HCT116 (cell line): ENCODE measurements around the gene DCAF5. TPM values are rescaled to one million over a fixed set of nuclear protein-coding genes. Genes with fewer than 3 reads are reported as not detected.

Experiments used
- ATAC-seq: fragments of 200-7000 bp; cut with Tn5 transposase; 2 replicates; pipeline ENCODE4 v1.9.1; 2020; ENCODE audit warnings: mild to moderate bottlenecking, moderate library complexity
- BruUV-seq: library from RNA; stranded (reverse); fragments of 400-500 nt; replicated peaks from 2 replicates; lab custom pipeline; 2021; lab: Mats Ljungman, UMichigan
- CTCF ChIA-PET: fragments of 300-600 bp; sonication (Branson Sonifier 250); formaldehyde crosslinking; loops from one replicate; lab custom pipeline; 2021; ENCODE audit warnings: antibody characterized with exemption; lab: Charles Lee
- POLR2A ChIA-PET: fragments of 300-600, 350-600 bp; sonication (Branson Sonifier 250); formaldehyde crosslinking; loops from one replicate; lab custom pipeline; 2021; ENCODE audit warnings: antibody characterized with exemption; lab: Charles Lee
- RAD21 ChIA-PET, 2 experiments: fragments of 300-600 bp; sonication (Branson Sonifier 250); formaldehyde crosslinking; loops; one replicate each; lab custom pipeline; 2023; ENCODE audit warnings: low total read pairs in 2 of 2; ENCODE audit not compliant: uncharacterized antibody in 2 of 2, unreplicated experiment in 2 of 2, low non-redundant PET in 1 of 2; lab: Charles Lee
- DNase-seq: peaks from one replicate; pipeline ENCODE4 v3.0.0-alpha.2; 2010; ENCODE audit warnings: low read depth, low spot score
- H2AFZ ChIP-seq: fragments of 200-600 bp; shearing (Covaris generic), sonication (generic); 2 replicates; pipeline ENCODE4 v1.6.1; 2017; ENCODE audit warnings: low read depth, mixed run types, mixed read lengths, antibody characterized with exemption, low read length; ENCODE audit not compliant: poor library complexity, severe bottlenecking
- H3K27ac ChIP-seq: 2 replicates; pipeline ENCODE4 v1.5.1; 2012; ENCODE audit warnings: low read depth, low read length
- H3K27me3 ChIP-seq: fragments of 200-600 bp; sonication (generic); 2 replicates; pipeline ENCODE4 v1.6.1; 2016; ENCODE audit warnings: mixed run types, low read length, mixed read lengths; ENCODE audit not compliant: insufficient read depth
- H3K36me3 ChIP-seq, 2 experiments: fragments of 200-500 bp in 1 of 2; fragments of 200-600 bp in 1 of 2; sonication (Bioruptor generic) in 1 of 2; sonication (generic) in 1 of 2; 2 replicates each; pipeline versions ENCODE4 v1.5.1 to v1.6.1; 2014 to 2016; ENCODE audit warnings: low read length in 2 of 2, inconsistent platforms in 1 of 2, mixed read lengths in 1 of 2, mixed run types in 1 of 2; ENCODE audit not compliant: insufficient read depth in 2 of 2, control insufficient read depth in 1 of 2
- H3K4me1 ChIP-seq, 2 experiments: fragments of 200-600 bp in 1 of 2; sonication (generic) in 1 of 2; 2 replicates each; pipeline versions ENCODE4 v1.5.1 to v1.6.1; 2012 to 2017; ENCODE audit warnings: low read length in 2 of 2, inconsistent platforms in 1 of 2, mild to moderate bottlenecking in 1 of 2, mixed read lengths in 1 of 2, mixed run types in 1 of 2, moderate library complexity in 1 of 2; ENCODE audit not compliant: insufficient read depth in 2 of 2, control insufficient read depth in 1 of 2
- H3K4me2 ChIP-seq: fragments of 200-600 bp; sonication (generic); 2 replicates; pipeline ENCODE4 v1.6.1; 2017; ENCODE audit warnings: mixed run types, low read length, mixed read lengths
- H3K4me3 ChIP-seq, 2 experiments: fragments of 200-600 bp in 1 of 2; sonication (generic) in 1 of 2; replicated peaks in 1 of 2; 2 replicates each; pipeline ENCODE4 v1.5.1; 2011 to 2016; ENCODE audit warnings: low read length in 2 of 2, control low read depth in 1 of 2, low read depth in 1 of 2, mild to moderate bottlenecking in 1 of 2, mixed read lengths in 1 of 2, mixed run types in 1 of 2
- H3K79me2 ChIP-seq: fragments of 200-600 bp; sonication (generic); 2 replicates; pipeline ENCODE4 v1.6.1; 2017; ENCODE audit warnings: mild to moderate bottlenecking, mixed run types, low read length, moderate library complexity, mixed read lengths; ENCODE audit not compliant: insufficient read depth
- H3K9ac ChIP-seq: fragments of 200-600 bp; sonication (generic); 2 replicates; pipeline ENCODE4 v1.6.1; 2016; ENCODE audit warnings: low read length, mixed read lengths
- H3K9me2 ChIP-seq: fragments of 200-600 bp; sonication (generic), shearing (Covaris generic); 2 replicates; pipeline ENCODE4 v1.6.1; 2017; ENCODE audit warnings: mixed run types, mild to moderate bottlenecking, moderate library complexity; ENCODE audit not compliant: insufficient read depth
- H3K9me3 ChIP-seq, 2 experiments: fragments of 200-500 bp in 1 of 2; fragments of 200-600 bp in 1 of 2; sonication (Bioruptor generic) in 1 of 2; sonication (generic) in 1 of 2; 2 replicates each; pipeline ENCODE4 v1.6.1; 2014 to 2017; ENCODE audit warnings: low read length in 2 of 2, mixed read lengths in 2 of 2, inconsistent platforms in 1 of 2, low read depth in 1 of 2, mild to moderate bottlenecking in 1 of 2, mixed run types in 1 of 2, moderate library complexity in 1 of 2; ENCODE audit not compliant: control insufficient read depth in 1 of 2, insufficient read depth in 1 of 2
- H4K20me1 ChIP-seq: fragments of 200-600 bp; sonication (generic), shearing (Covaris generic); 2 replicates; pipeline ENCODE4 v1.6.1; 2017; ENCODE audit warnings: mixed run types, mild to moderate bottlenecking, moderate library complexity; ENCODE audit not compliant: insufficient read depth
- JUND ChIP-seq: IDR thresholded peaks from 2 replicates; pipeline ENCODE4 v1.6.1; 2012
- POLR2A ChIP-seq: IDR thresholded peaks from 2 replicates; pipeline ENCODE4 v1.7.0; 2011; ENCODE audit warnings: borderline replicate concordance; ENCODE audit not compliant: insufficient read depth, insufficient read length; ENCODE audit errors: extremely low read depth
- YY1 ChIP-seq: IDR thresholded peaks from 2 replicates; pipeline ENCODE4 v1.6.1; 2011; ENCODE audit warnings: low read length, low read depth, moderate library complexity, mild to moderate bottlenecking; ENCODE audit not compliant: insufficient replicate concordance; ENCODE audit errors: extremely low read depth
- ZFX ChIP-seq: fragments of 450-650 bp; IDR thresholded peaks from 2 replicates; pipeline ENCODE4 v1.6.1; 2017
- intact Hi-C: fragments of 100-400 bp; cut with micrococcal nuclease; formaldehyde crosslinking; loops from 2 replicates; pipeline ENCODE4 v1.10.0; 2022
- total RNA-seq: library from RNA; stranded (reverse); gene quantifications from one replicate; pipeline ENCODE4 v1.2.1, GENCODE V29; 2021; ENCODE audit not compliant: unreplicated experiment
- TF ChIP-seq, protein P1 (sequence below): IDR thresholded peaks from 2 replicates; pipeline ENCODE4 v1.6.1; 2012
- TF ChIP-seq, protein P2 (sequence below): IDR thresholded peaks from 2 replicates; pipeline ENCODE4 v1.6.1; 2012; ENCODE audit warnings: low read depth
- TF ChIP-seq, protein P3 (sequence below): IDR thresholded peaks from 2 replicates; pipeline ENCODE4 v1.6.1; 2011; ENCODE audit warnings: mild to moderate bottlenecking, low read length, moderate library complexity; ENCODE audit not compliant: insufficient replicate concordance; ENCODE audit errors: extremely low read depth

The DCAF5 gene
- total RNA-seq, 1 experiment from 2014 or later: 27.1 TPM

DNA sequence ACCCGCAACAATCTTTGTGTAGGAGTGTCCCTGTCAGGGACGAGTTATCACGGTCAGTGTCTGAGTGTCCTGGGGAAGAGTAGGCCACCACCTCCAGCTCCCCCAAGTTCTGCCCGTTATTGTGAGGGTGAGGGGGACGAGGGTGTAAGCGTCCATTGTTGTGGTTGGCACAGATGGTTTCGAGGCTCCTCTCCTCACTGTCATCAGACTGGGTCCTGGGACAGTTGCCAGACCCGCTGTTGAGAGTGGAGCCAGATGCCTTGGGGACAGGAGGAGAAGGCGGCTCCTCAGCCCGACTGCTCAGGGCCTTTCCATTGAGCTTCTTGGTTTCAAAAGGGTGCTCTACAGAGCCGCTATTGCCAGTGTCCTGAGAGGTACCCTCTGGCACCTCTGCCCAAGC is 98.9 kb downstream of the DCAF5 start:
- peaks cover 8 to 13% of the 10 kb centered on the region in 2 experiments; a peak in 3 of 4 replicates for H3K36me3 ChIP-seq
- no TSS peak for BruUV-seq

More for the DNA sequence above, 98.9 kb downstream of the DCAF5 start:
- Histone ChIP-seq H3K9me3 (no peaks in the 10 kb centered on the region), H3K27me3 (no peaks in the 10 kb centered on the region), H4K20me1 (no peaks in the 10 kb centered on the region), H3K4me3 (no peak overlapping the region), H3K9me2 (no peaks in the 10 kb centered on the region), H3K4me2 (no peak overlapping the region), H3K79me2 (no peaks in the 10 kb centered on the region), H3K9ac (no peak overlapping the region), H3K27ac (no peak overlapping the region), H2AFZ (no peak overlapping the region), H3K4me1 (no peaks in the 10 kb centered on the region)
- TF ChIP-seq ZFX (no peak), POLR2A (no peak), YY1 (no peak), JUND (no peak)
- TF ChIP-seq, protein P1, sequence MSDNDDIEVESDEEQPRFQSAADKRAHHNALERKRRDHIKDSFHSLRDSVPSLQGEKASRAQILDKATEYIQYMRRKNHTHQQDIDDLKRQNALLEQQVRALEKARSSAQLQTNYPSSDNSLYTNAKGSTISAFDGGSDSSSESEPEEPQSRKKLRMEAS: no peak
- TF ChIP-seq, protein P2, sequence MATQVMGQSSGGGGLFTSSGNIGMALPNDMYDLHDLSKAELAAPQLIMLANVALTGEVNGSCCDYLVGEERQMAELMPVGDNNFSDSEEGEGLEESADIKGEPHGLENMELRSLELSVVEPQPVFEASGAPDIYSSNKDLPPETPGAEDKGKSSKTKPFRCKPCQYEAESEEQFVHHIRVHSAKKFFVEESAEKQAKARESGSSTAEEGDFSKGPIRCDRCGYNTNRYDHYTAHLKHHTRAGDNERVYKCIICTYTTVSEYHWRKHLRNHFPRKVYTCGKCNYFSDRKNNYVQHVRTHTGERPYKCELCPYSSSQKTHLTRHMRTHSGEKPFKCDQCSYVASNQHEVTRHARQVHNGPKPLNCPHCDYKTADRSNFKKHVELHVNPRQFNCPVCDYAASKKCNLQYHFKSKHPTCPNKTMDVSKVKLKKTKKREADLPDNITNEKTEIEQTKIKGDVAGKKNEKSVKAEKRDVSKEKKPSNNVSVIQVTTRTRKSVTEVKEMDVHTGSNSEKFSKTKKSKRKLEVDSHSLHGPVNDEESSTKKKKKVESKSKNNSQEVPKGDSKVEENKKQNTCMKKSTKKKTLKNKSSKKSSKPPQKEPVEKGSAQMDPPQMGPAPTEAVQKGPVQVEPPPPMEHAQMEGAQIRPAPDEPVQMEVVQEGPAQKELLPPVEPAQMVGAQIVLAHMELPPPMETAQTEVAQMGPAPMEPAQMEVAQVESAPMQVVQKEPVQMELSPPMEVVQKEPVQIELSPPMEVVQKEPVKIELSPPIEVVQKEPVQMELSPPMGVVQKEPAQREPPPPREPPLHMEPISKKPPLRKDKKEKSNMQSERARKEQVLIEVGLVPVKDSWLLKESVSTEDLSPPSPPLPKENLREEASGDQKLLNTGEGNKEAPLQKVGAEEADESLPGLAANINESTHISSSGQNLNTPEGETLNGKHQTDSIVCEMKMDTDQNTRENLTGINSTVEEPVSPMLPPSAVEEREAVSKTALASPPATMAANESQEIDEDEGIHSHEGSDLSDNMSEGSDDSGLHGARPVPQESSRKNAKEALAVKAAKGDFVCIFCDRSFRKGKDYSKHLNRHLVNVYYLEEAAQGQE: no peak
- TF ChIP-seq, protein P3, sequence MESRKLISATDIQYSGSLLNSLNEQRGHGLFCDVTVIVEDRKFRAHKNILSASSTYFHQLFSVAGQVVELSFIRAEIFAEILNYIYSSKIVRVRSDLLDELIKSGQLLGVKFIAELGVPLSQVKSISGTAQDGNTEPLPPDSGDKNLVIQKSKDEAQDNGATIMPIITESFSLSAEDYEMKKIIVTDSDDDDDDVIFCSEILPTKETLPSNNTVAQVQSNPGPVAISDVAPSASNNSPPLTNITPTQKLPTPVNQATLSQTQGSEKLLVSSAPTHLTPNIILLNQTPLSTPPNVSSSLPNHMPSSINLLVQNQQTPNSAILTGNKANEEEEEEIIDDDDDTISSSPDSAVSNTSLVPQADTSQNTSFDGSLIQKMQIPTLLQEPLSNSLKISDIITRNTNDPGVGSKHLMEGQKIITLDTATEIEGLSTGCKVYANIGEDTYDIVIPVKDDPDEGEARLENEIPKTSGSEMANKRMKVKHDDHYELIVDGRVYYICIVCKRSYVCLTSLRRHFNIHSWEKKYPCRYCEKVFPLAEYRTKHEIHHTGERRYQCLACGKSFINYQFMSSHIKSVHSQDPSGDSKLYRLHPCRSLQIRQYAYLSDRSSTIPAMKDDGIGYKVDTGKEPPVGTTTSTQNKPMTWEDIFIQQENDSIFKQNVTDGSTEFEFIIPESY: no peak
- intact Hi-C loops: no loop called here
- POLR2A ChIA-PET: no interaction called here
- no peak for DNase-seq
- CTCF ChIA-PET: no interaction called here
- RAD21 ChIA-PET: no interaction called here
- ATAC-seq: no peak
